Fibroblast of lung (primary cell): Measurements from ENCODE around the gene TSPAN9.

Experiments used
- CTCF ChIP-seq, 2 donors: IDR thresholded peaks in 1 of 2; conservative IDR thresholded peaks in 1 of 2; 1 replicate in 1 of 2; 2 replicates in 1 of 2; pipeline ENCODE4 v1.5.1; 2011 to 2012; ENCODE audit warnings: low read length in 2 of 2, control low read depth in 1 of 2, inconsistent platforms in 1 of 2, low read depth in 1 of 2, mild to moderate bottlenecking in 1 of 2
- EZH2 ChIP-seq: IDR thresholded peaks from 2 replicates; pipeline ENCODE4 v1.5.1; 2012; ENCODE audit warnings: low read length, control low read depth, mild to moderate bottlenecking; ENCODE audit errors: missing control alignments

GRCh38 chr12:3084742-3085141 lies 7.6 kb downstream of the TSPAN9 start:
- no peak for TF ChIP-seq CTCF (conservative IDR thresholded peaks at IDR 0.05 in 1 of 2, IDR thresholded peaks at IDR 0.05 in 1 of 2; ENCODE audit: low read depth in 1 of 2, low read length in 2 of 2)
- no peak for TF ChIP-seq EZH2
